Peyer's patch (tissue), 4 donors: ENCODE results near the gene MYH10. TPM values are rescaled to one million over a fixed set of nuclear protein-coding genes. Genes with fewer than 3 reads are reported as not detected.

Experiments used
- DNase-seq, 3 donors: peaks; one replicate each; pipeline ENCODE4 v3.0.0-alpha.2; 2017 to 2019
- H3K27ac ChIP-seq, 4 donors: fragments of 200-600 bp; sonication (generic); one replicate each; pipeline ENCODE4 v1.5.1; 2016 to 2019
- H3K27me3 ChIP-seq, 2 donors: fragments of 200-600 bp; sonication (generic); one replicate each; pipeline ENCODE4 v1.5.1; 2019
- H3K36me3 ChIP-seq, 3 donors: fragments of 200-600 bp; sonication (generic); one replicate each; pipeline ENCODE4 v1.5.1; 2016 to 2019
- H3K4me1 ChIP-seq, 4 donors: fragments of 200-600 bp; sonication (generic); one replicate each; pipeline ENCODE4 v1.5.1; 2016 to 2019
- H3K4me3 ChIP-seq, 4 donors: fragments of 200-600 bp; sonication (generic); 1 replicate in 3 of 4; 2 replicates in 1 of 4; pipeline ENCODE4 v1.5.1; 2016 to 2019; ENCODE audit warnings: mild to moderate bottlenecking in 1 of 4
- H3K9me3 ChIP-seq, 4 donors: fragments of 200-600 bp; sonication (generic); one replicate each; pipeline ENCODE4 v1.5.1; 2016 to 2019; ENCODE audit warnings: mild to moderate bottlenecking in 1 of 4
- CTCF ChIP-seq, 6 experiments: fragments of 450-650 bp in 4 of 6; fragments of 200-600 bp in 2 of 6; sonication (generic) in 1 of 6; IDR thresholded peaks; one replicate each; pipeline ENCODE4 v1.5.1; 2017 to 2019; ENCODE audit warnings: antibody characterized with exemption in 6 of 6, mild to moderate bottlenecking in 3 of 6, moderate library complexity in 1 of 6
- POLR2A ChIP-seq, 2 donors: fragments of 450-650 bp; IDR thresholded peaks; one replicate each; pipeline ENCODE4 v1.5.1; 2017; ENCODE audit warnings: antibody characterized with exemption in 2 of 2, mild to moderate bottlenecking in 2 of 2, moderate library complexity in 2 of 2
- total RNA-seq, 4 donors: library from RNA; depleted of rRNA; stranded (reverse); fragments of >200 nt; gene quantifications; one replicate each; pipeline ENCODE4 v1.1.0, GENCODE V29; 2016

Gene MYH10
- total RNA-seq, 4 donors from 2014 or later: 1.2 to 10.7 (median 3.6) TPM

GRCh38 chr17:8458128-8458527 is 172.4 kb downstream of the MYH10 start:
- H3K9me3 ChIP-seq: no peaks in the 10 kb centered on the region
- H3K36me3 ChIP-seq: peaks cover 0 to 97% (median 0%) of the 10 kb centered on the region in 3 donors
- no peak overlapping the region for H3K4me3 ChIP-seq
- no peak overlapping the region for H3K27ac ChIP-seq
- H3K27me3 ChIP-seq: no peaks in the 10 kb centered on the region
- TF ChIP-seq CTCF (IDR thresholded peaks at IDR 0.05) (no peak), POLR2A (IDR thresholded peaks at IDR 0.05) (no peak)
- H3K4me1 ChIP-seq: no peaks in the 10 kb centered on the region
- DNase-seq: no peak

- TF ChIP-seq CTCF (IDR thresholded peaks at IDR 0.05) (no peak), POLR2A (IDR thresholded peaks at IDR 0.05) (no peak)
- Histone ChIP-seq H3K27me3 (no peaks in the 10 kb centered on the region), H3K4me3 (no peak overlapping the region), H3K36me3 (peaks cover 0 to 96% (median 0%) of the 10 kb centered on the region in 3 donors), H3K9me3 (no peaks in the 10 kb centered on the region), H3K4me1 (peaks cover 0 to 6% (median 3%) of the 10 kb centered on the region in 4 donors), H3K27ac (no peak overlapping the region)
- DNase-seq: no peak
Observed at GRCh38 chr17:8455665-8456209, 174.8 kb downstream of the MYH10 start.

GRCh38 chr17:8453326-8453725 is 177.2 kb downstream of the MYH10 start:
- Histone ChIP-seq H3K4me1 (peaks cover 0 to 6% (median 3%) of the 10 kb centered on the region in 4 donors), H3K4me3 (no peak overlapping the region), H3K27ac (no peak overlapping the region), H3K36me3 (peaks cover 0 to 94% (median 0%) of the 10 kb centered on the region in 3 donors), H3K9me3 (no peaks in the 10 kb centered on the region), H3K27me3 (no peaks in the 10 kb centered on the region)
- DNase-seq: no peak
- no peak for TF ChIP-seq POLR2A (IDR thresholded peaks at IDR 0.05)
- TF ChIP-seq CTCF (IDR thresholded peaks at IDR 0.05): no peak

- Histone ChIP-seq H3K27ac (peak overlapping the region in 1 of 4 donors; percentile 47), H3K36me3 (peaks cover 0 to 94% (median 0%) of the 10 kb centered on the region in 3 donors), H3K9me3 (no peaks in the 10 kb centered on the region), H3K4me1 (peaks cover 0 to 6% (median 3%) of the 10 kb centered on the region in 4 donors), H3K27me3 (no peaks in the 10 kb centered on the region), H3K4me3 (no peak overlapping the region)
- peak in 1 of 3 donors; percentile 68 for DNase-seq
- TF ChIP-seq POLR2A (IDR thresholded peaks at IDR 0.05) (no peak), CTCF (IDR thresholded peaks at IDR 0.05) (no peak)
Observed at GRCh38 chr17:8451933-8452614, 178.5 kb downstream of the MYH10 start.

GRCh38 chr17:8448310-8448709 is 182.2 kb downstream of the MYH10 start:
- Histone ChIP-seq H3K27ac (no peak overlapping the region), H3K4me1 (peaks cover 0 to 6% (median 4%) of the 10 kb centered on the region in 4 donors), H3K4me3 (no peak overlapping the region), H3K9me3 (no peaks in the 10 kb centered on the region), H3K27me3 (no peaks in the 10 kb centered on the region), H3K36me3 (peaks cover 0 to 88% (median 0%) of the 10 kb centered on the region in 3 donors)
- DNase-seq: no peak
- no peak for TF ChIP-seq CTCF (IDR thresholded peaks at IDR 0.05)
- TF ChIP-seq POLR2A (IDR thresholded peaks at IDR 0.05): no peak
